HCT116 (cell line): ENCODE results near the gene ZNF239. TPM values are rescaled to one million over a fixed set of nuclear protein-coding genes. Genes with fewer than 3 reads are reported as not detected.

Source experiments
- ATAC-seq: fragments of 200-7000 bp; cut with Tn5 transposase; 2 replicates; pipeline ENCODE4 v1.9.1; 2020; ENCODE audit warnings: mild to moderate bottlenecking, moderate library complexity
- BruUV-seq: library from RNA; stranded (reverse); fragments of 400-500 nt; replicated peaks from 2 replicates; lab custom pipeline; 2021; lab: Mats Ljungman, UMichigan
- CTCF ChIA-PET: fragments of 300-600 bp; sonication (Branson Sonifier 250); formaldehyde crosslinking; loops from one replicate; lab custom pipeline; 2021; ENCODE audit warnings: antibody characterized with exemption; lab: Charles Lee
- POLR2A ChIA-PET: fragments of 300-600, 350-600 bp; sonication (Branson Sonifier 250); formaldehyde crosslinking; loops from one replicate; lab custom pipeline; 2021; ENCODE audit warnings: antibody characterized with exemption; lab: Charles Lee
- RAD21 ChIA-PET, 2 experiments: fragments of 300-600 bp; sonication (Branson Sonifier 250); formaldehyde crosslinking; loops; one replicate each; lab custom pipeline; 2023; ENCODE audit warnings: low total read pairs in 2 of 2; ENCODE audit not compliant: uncharacterized antibody in 2 of 2, unreplicated experiment in 2 of 2, low non-redundant PET in 1 of 2; lab: Charles Lee
- DNase-seq: peaks from one replicate; pipeline ENCODE4 v3.0.0-alpha.2; 2010; ENCODE audit warnings: low read depth, low spot score
- H2AFZ ChIP-seq: fragments of 200-600 bp; shearing (Covaris generic), sonication (generic); 2 replicates; pipeline ENCODE4 v1.6.1; 2017; ENCODE audit warnings: low read depth, mixed run types, mixed read lengths, antibody characterized with exemption, low read length; ENCODE audit not compliant: poor library complexity, severe bottlenecking
- H3K27ac ChIP-seq: 2 replicates; pipeline ENCODE4 v1.5.1; 2012; ENCODE audit warnings: low read depth, low read length
- H3K27me3 ChIP-seq: fragments of 200-600 bp; sonication (generic); 2 replicates; pipeline ENCODE4 v1.6.1; 2016; ENCODE audit warnings: mixed run types, low read length, mixed read lengths; ENCODE audit not compliant: insufficient read depth
- H3K36me3 ChIP-seq, 2 experiments: fragments of 200-500 bp in 1 of 2; fragments of 200-600 bp in 1 of 2; sonication (Bioruptor generic) in 1 of 2; sonication (generic) in 1 of 2; 2 replicates each; pipeline versions ENCODE4 v1.5.1 to v1.6.1; 2014 to 2016; ENCODE audit warnings: low read length in 2 of 2, inconsistent platforms in 1 of 2, mixed read lengths in 1 of 2, mixed run types in 1 of 2; ENCODE audit not compliant: insufficient read depth in 2 of 2, control insufficient read depth in 1 of 2
- H3K4me1 ChIP-seq, 2 experiments: fragments of 200-600 bp in 1 of 2; sonication (generic) in 1 of 2; 2 replicates each; pipeline versions ENCODE4 v1.5.1 to v1.6.1; 2012 to 2017; ENCODE audit warnings: low read length in 2 of 2, inconsistent platforms in 1 of 2, mild to moderate bottlenecking in 1 of 2, mixed read lengths in 1 of 2, mixed run types in 1 of 2, moderate library complexity in 1 of 2; ENCODE audit not compliant: insufficient read depth in 2 of 2, control insufficient read depth in 1 of 2
- H3K4me2 ChIP-seq: fragments of 200-600 bp; sonication (generic); 2 replicates; pipeline ENCODE4 v1.6.1; 2017; ENCODE audit warnings: mixed run types, low read length, mixed read lengths
- H3K4me3 ChIP-seq, 2 experiments: fragments of 200-600 bp in 1 of 2; sonication (generic) in 1 of 2; replicated peaks in 1 of 2; 2 replicates each; pipeline ENCODE4 v1.5.1; 2011 to 2016; ENCODE audit warnings: low read length in 2 of 2, control low read depth in 1 of 2, low read depth in 1 of 2, mild to moderate bottlenecking in 1 of 2, mixed read lengths in 1 of 2, mixed run types in 1 of 2
- H3K79me2 ChIP-seq: fragments of 200-600 bp; sonication (generic); 2 replicates; pipeline ENCODE4 v1.6.1; 2017; ENCODE audit warnings: mild to moderate bottlenecking, mixed run types, low read length, moderate library complexity, mixed read lengths; ENCODE audit not compliant: insufficient read depth
- H3K9ac ChIP-seq: fragments of 200-600 bp; sonication (generic); 2 replicates; pipeline ENCODE4 v1.6.1; 2016; ENCODE audit warnings: low read length, mixed read lengths
- H3K9me2 ChIP-seq: fragments of 200-600 bp; sonication (generic), shearing (Covaris generic); 2 replicates; pipeline ENCODE4 v1.6.1; 2017; ENCODE audit warnings: mixed run types, mild to moderate bottlenecking, moderate library complexity; ENCODE audit not compliant: insufficient read depth
- H3K9me3 ChIP-seq, 2 experiments: fragments of 200-500 bp in 1 of 2; fragments of 200-600 bp in 1 of 2; sonication (Bioruptor generic) in 1 of 2; sonication (generic) in 1 of 2; 2 replicates each; pipeline ENCODE4 v1.6.1; 2014 to 2017; ENCODE audit warnings: low read length in 2 of 2, mixed read lengths in 2 of 2, inconsistent platforms in 1 of 2, low read depth in 1 of 2, mild to moderate bottlenecking in 1 of 2, mixed run types in 1 of 2, moderate library complexity in 1 of 2; ENCODE audit not compliant: control insufficient read depth in 1 of 2, insufficient read depth in 1 of 2
- H4K20me1 ChIP-seq: fragments of 200-600 bp; sonication (generic), shearing (Covaris generic); 2 replicates; pipeline ENCODE4 v1.6.1; 2017; ENCODE audit warnings: mixed run types, mild to moderate bottlenecking, moderate library complexity; ENCODE audit not compliant: insufficient read depth
- CBX3 ChIP-seq: IDR thresholded peaks from 2 replicates; pipeline ENCODE4 v1.6.1; 2012; ENCODE audit warnings: low read depth
- CEBPB ChIP-seq: IDR thresholded peaks from 2 replicates; pipeline ENCODE4 v1.6.1; 2012; ENCODE audit warnings: low read depth
- EGR1 ChIP-seq: IDR thresholded peaks from 2 replicates; pipeline ENCODE4 v1.6.1; 2012; ENCODE audit warnings: low read depth
- EZH2phosphoT487 ChIP-seq: fragments of 200-600 bp; IDR thresholded peaks from 2 replicates; pipeline ENCODE4 v1.6.1; 2018; ENCODE audit warnings: antibody characterized with exemption, borderline replicate concordance
- FOSL1 ChIP-seq: IDR thresholded peaks from 2 replicates; pipeline ENCODE4 v1.6.1; 2012; ENCODE audit warnings: low read depth
- SIN3A ChIP-seq: IDR thresholded peaks from 2 replicates; pipeline ENCODE4 v1.6.1; 2012; ENCODE audit warnings: low read depth
- SP1 ChIP-seq: IDR thresholded peaks from 2 replicates; pipeline ENCODE4 v1.6.1; 2012; ENCODE audit warnings: low read depth
- TCF7L2 ChIP-seq: IDR thresholded peaks from 2 replicates; pipeline ENCODE4 v1.7.0; 2011; ENCODE audit warnings: borderline replicate concordance, inconsistent platforms; ENCODE audit not compliant: insufficient read depth, insufficient read length; ENCODE audit errors: extremely low read depth
- YY1 ChIP-seq: IDR thresholded peaks from 2 replicates; pipeline ENCODE4 v1.6.1; 2011; ENCODE audit warnings: low read length, low read depth, moderate library complexity, mild to moderate bottlenecking; ENCODE audit not compliant: insufficient replicate concordance; ENCODE audit errors: extremely low read depth
- ZFX ChIP-seq: fragments of 450-650 bp; IDR thresholded peaks from 2 replicates; pipeline ENCODE4 v1.6.1; 2017
- ZNF274 ChIP-seq: fragments of 200-500 bp; sonication (Bioruptor generic); IDR thresholded peaks from 2 replicates; pipeline ENCODE4 v1.6.1; 2014; ENCODE audit warnings: mild to moderate bottlenecking, low read depth, low read length, inconsistent platforms
- intact Hi-C: fragments of 100-400 bp; cut with micrococcal nuclease; formaldehyde crosslinking; loops from 2 replicates; pipeline ENCODE4 v1.10.0; 2022
- total RNA-seq: library from RNA; stranded (reverse); gene quantifications from one replicate; pipeline ENCODE4 v1.2.1, GENCODE V29; 2021; ENCODE audit not compliant: unreplicated experiment
- TF ChIP-seq, protein P1 (sequence below): IDR thresholded peaks from 2 replicates; pipeline ENCODE4 v1.6.1; 2012
- TF ChIP-seq, protein P2 (sequence below), 3 experiments: fragments of 200-600 bp in 1 of 3; sonication (generic) in 1 of 3; IDR thresholded peaks in 2 of 3; conservative IDR thresholded peaks in 1 of 3; 2 replicates each; pipeline ENCODE4 v1.5.1; 2012 to 2017; ENCODE audit warnings: low read depth in 2 of 3, low read length in 2 of 3, antibody characterized with exemption in 1 of 3, borderline replicate concordance in 1 of 3, control low read depth in 1 of 3, mild to moderate bottlenecking in 1 of 3, mixed read lengths in 1 of 3, mixed run types in 1 of 3, moderate library complexity in 1 of 3; ENCODE audit not compliant: insufficient read depth in 1 of 3
- TF ChIP-seq, protein P3 (sequence below): IDR thresholded peaks from 2 replicates; pipeline ENCODE4 v1.6.1; 2012; ENCODE audit warnings: low read depth

ZNF239 gene
- total RNA-seq, 1 experiment from 2014 or later, result 4.4 TPM

DNA sequence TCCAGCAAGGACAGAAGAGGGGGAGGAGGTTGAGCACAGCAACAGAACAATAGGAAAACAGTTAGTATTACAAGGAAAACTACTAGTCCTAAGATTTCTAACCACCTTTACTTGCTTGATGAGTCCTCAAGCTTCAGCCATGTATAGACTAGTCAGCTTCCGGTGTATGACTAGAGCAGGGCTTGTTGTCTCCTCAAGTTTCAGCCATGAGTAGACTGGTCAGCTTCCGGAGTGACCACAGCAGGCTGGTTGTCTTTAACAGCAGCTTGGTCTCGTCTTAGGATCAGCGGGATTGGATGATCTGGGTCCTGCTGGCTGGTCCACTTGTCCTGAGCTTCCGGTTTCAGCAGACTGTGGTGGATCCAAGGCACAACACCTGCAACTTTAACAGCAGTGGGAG lies 10.6 kb upstream of the ZNF239 start:
- intact Hi-C loops, result no loop called here

More for the DNA sequence above, 10.6 kb upstream of the ZNF239 start:
- ChIA-PET CTCF (no interaction called here), POLR2A (no interaction called here), RAD21 (no interaction called here)
- H3K9me2 ChIP-seq, result no peaks in the 10 kb centered on the region
- H3K4me2 ChIP-seq, result no peak overlapping the region
- no TSS peak for BruUV-seq
- H2AFZ ChIP-seq, result no peak overlapping the region
- H3K9me3 ChIP-seq, result no peaks in the 10 kb centered on the region
- no peaks in the 10 kb centered on the region for H3K36me3 ChIP-seq
- no peak overlapping the region for H3K4me3 ChIP-seq
- H3K27ac ChIP-seq, result no peak overlapping the region
- no peaks in the 10 kb centered on the region for H3K4me1 ChIP-seq
- H3K27me3 ChIP-seq, result no peaks in the 10 kb centered on the region
- no peak for ATAC-seq
- TF ChIP-seq, protein P1, sequence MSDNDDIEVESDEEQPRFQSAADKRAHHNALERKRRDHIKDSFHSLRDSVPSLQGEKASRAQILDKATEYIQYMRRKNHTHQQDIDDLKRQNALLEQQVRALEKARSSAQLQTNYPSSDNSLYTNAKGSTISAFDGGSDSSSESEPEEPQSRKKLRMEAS, result no peak
- TF ChIP-seq EGR1 (no peak), CBX3 (no peak), EZH2phosphoT487 (no peak), SP1 (no peak), FOSL1 (no peak), SIN3A (no peak), CEBPB (no peak), TCF7L2 (no peak), ZNF274 (no peak), YY1 (no peak), ZFX (no peak)
- TF ChIP-seq, protein P2, sequence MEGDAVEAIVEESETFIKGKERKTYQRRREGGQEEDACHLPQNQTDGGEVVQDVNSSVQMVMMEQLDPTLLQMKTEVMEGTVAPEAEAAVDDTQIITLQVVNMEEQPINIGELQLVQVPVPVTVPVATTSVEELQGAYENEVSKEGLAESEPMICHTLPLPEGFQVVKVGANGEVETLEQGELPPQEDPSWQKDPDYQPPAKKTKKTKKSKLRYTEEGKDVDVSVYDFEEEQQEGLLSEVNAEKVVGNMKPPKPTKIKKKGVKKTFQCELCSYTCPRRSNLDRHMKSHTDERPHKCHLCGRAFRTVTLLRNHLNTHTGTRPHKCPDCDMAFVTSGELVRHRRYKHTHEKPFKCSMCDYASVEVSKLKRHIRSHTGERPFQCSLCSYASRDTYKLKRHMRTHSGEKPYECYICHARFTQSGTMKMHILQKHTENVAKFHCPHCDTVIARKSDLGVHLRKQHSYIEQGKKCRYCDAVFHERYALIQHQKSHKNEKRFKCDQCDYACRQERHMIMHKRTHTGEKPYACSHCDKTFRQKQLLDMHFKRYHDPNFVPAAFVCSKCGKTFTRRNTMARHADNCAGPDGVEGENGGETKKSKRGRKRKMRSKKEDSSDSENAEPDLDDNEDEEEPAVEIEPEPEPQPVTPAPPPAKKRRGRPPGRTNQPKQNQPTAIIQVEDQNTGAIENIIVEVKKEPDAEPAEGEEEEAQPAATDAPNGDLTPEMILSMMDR (IDR thresholded peaks at IDR 0.05 in 2 of 3, conservative IDR thresholded peaks at IDR 0.05 in 1 of 3; ENCODE audit: borderline replicate concordance in 1 of 3, insufficient read depth in 1 of 3, low read depth in 2 of 3, low read length in 2 of 3), result no peak
- TF ChIP-seq, protein P3, sequence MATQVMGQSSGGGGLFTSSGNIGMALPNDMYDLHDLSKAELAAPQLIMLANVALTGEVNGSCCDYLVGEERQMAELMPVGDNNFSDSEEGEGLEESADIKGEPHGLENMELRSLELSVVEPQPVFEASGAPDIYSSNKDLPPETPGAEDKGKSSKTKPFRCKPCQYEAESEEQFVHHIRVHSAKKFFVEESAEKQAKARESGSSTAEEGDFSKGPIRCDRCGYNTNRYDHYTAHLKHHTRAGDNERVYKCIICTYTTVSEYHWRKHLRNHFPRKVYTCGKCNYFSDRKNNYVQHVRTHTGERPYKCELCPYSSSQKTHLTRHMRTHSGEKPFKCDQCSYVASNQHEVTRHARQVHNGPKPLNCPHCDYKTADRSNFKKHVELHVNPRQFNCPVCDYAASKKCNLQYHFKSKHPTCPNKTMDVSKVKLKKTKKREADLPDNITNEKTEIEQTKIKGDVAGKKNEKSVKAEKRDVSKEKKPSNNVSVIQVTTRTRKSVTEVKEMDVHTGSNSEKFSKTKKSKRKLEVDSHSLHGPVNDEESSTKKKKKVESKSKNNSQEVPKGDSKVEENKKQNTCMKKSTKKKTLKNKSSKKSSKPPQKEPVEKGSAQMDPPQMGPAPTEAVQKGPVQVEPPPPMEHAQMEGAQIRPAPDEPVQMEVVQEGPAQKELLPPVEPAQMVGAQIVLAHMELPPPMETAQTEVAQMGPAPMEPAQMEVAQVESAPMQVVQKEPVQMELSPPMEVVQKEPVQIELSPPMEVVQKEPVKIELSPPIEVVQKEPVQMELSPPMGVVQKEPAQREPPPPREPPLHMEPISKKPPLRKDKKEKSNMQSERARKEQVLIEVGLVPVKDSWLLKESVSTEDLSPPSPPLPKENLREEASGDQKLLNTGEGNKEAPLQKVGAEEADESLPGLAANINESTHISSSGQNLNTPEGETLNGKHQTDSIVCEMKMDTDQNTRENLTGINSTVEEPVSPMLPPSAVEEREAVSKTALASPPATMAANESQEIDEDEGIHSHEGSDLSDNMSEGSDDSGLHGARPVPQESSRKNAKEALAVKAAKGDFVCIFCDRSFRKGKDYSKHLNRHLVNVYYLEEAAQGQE, result no peak
- no peak overlapping the region for H3K9ac ChIP-seq
- H3K79me2 ChIP-seq, result no peaks in the 10 kb centered on the region
- DNase-seq, result no peak
- H4K20me1 ChIP-seq, result no peaks in the 10 kb centered on the region
